HG03460 (cell line): ENCODE results near the gene BOD1.

Experiments
- ATAC-seq: cut with Tn5 transposase; IDR thresholded peaks from one replicate; pipeline ENCODE4 v1.9.1; 2021; ENCODE audit not compliant: unreplicated experiment

BOD1 gene

GRCh38 chr5:173642191-173642816 lies 25.9 kb upstream of the BOD1 start:
- no peak for ATAC-seq

- no peak for ATAC-seq
These were observed 23.8 kb upstream of the BOD1 start for GRCh38 chr5:173640156-173640804.

DNA sequence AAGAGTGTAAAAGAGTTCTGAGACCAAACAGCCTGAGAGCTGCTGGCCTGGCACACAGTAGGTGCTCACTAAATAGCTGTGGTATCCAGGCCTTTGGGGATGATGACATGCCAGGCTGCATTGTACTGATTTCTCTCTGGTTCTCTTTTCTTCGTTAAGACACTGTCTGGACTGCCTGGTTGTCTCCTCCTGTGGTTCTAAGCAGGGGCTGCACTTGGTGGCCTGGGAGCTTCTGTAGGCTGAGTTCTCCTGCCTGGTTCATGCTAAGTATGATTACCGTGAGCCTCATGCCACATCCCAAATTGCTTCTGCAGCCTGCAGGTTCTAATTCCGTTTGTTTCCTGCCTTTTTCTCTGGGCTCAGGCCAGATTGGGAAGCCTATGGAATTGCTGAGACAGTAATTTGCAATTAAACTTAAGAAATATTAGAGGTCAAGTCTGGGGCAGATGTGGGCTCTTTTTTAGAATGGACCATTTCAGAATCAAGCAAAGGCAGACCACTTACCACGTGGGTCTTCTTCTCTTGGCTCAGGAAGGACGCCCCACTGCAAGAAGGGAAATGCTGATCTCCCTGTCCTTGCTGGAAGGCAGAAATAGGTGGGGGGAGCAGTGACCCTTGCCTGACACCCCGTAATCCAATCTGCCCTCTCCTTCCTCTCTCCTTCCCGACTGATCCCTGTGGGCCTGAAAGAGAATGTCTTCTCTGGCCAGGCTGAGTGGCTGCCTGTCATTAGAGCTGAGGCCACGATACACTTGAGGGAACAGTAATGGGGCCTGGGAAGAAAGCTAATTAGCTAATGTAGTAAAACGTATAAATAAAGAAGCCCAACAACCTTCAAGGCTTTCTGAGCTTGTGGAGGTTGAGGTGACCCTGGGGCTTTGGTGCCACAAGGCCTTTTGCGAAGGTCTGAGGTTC lies 21.9 kb upstream of the BOD1 start:
- no peak for ATAC-seq

GRCh38 chr5:173637340-173637739 lies 20.9 kb upstream of the BOD1 start:
- no peak for ATAC-seq

DNA sequence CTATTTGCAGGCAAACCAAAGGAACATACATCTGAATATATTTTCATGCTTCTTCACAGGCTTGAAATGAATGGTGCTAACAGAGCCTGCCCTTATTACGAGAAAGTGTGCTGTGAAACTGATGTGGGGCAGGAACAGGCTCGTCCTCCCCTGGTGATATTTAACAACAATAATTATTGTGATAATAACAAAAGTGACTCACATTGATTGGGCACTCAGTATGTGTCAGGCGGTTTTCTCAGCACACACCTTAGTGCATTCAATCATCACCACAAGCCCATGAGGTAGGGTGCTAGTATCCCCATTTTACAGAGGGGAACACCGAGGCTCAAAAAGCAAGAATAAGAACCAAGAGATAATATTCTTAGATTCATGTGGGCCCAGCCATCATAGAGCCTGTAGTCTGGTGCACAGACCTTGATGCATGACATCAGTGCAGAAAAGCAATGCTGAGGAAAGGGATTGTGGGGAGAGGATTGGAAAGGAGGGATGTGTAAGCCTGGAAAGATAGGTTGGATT lies 18.1 kb upstream of the BOD1 start:
- ATAC-seq, result no peak

DNA sequence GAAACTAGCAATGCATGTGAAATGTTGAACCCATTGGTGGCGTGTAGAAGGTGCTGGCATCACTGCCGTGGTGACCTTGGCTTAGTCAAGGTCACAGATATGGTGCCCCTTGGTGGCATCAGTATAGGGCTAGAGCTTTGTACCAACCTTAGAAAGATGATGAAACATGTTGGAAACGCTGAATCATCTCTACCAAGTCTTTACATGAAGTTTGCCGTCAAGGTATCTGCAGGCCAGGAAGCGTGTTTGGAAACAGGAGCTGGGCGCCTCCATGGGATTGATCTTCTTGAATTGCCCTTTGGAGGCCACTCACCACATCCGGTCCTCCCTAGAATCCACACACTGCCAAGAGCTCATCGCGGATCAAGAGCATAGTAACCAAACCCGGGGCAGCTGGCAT lies 16.9 kb upstream of the BOD1 start:
- no peak for ATAC-seq

GRCh38 chr5:173631478-173631877 lies 15.0 kb upstream of the BOD1 start:
- no peak for ATAC-seq

- ATAC-seq, result no peak
These were observed 14.4 kb upstream of the BOD1 start for GRCh38 chr5:173630724-173631365.

DNA sequence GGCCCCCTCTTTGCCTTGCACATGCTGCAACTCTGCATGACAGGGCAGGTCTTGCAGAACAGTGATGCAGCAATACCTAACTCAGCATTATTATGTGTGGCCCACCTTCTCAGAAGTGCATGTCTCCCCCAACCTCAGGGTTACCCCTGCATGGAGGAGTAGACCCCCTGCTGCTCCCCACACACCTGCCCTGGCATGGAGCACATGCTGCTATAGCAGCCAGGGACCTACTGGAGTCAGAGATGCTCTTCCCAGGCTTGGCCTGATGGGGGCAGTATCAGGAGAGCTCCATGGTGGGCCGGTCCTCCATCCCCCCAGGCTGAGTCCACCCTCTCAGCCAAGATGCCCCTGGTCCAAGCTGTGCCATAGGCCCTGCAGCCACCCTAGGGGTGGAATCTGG lies 13.2 kb upstream of the BOD1 start:
- ATAC-seq, result no peak

GRCh38 chr5:173628501-173628900 lies 12.1 kb upstream of the BOD1 start:
- ATAC-seq, result no peak

GRCh38 chr5:173627860-173628392 lies 11.5 kb upstream of the BOD1 start:
- no peak for ATAC-seq

DNA sequence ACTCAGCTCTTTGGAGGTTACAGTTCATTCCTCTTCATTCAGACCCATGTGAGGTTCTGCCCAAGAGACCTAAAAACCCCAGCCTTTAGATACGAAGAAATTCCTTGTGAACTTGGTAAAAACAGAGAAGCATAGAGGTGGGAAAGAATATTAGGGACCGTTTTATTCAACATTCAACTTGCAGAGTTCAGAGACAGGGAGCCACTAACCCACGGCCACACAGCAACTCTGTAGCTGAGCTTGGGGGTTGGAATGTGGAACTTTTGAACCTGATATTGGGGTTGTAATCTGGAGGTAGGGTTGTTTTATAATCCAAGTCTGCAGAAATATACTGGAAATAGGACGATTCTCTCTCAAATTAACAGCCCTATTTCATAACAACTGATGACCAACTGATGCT lies 10.8 kb upstream of the BOD1 start:
- no peak for ATAC-seq

- ATAC-seq, result no peak
These were observed 10.0 kb upstream of the BOD1 start for GRCh38 chr5:173626505-173626820.

DNA sequence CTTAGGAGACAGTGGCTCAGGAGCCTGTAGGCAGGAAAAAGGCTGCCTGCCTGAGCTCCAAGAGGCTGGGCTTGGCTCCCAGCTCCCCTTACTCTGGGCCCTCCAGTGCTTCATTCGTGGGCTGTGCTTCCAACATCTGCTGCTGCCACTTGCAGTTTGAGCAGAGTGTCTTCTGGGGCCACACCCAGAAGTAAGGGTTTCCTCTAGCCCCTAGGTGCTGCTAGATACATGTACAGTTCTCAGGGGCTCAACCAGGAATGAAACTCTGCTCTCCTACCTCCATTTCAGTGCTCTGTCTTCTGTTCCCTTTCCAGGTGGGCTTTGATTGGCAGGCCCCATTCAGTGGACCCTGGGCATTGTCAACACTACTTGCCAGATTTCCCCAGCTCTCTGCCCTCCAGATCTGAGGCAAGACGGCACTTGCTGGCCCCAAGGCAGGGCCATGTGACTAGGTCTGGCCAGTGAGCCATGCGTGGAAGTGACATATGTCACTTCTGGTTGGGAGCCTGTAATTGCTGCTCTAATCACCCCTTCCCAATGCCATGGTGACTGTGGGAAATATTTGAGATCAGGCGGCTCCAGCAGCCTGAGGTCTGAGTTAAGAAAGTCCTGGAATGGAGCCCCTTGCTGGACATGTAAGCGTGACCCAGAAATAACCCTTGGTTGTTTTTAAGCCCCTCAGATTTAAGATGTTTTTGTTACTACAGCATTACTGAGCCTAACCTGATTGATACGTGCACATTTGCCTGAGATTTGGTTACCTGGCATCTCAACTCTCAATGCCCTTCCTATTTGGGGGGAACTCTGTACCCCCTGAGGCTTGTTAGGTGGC lies 9.4 kb upstream of the BOD1 start:
- ATAC-seq, result peak; percentile 62

GRCh38 chr5:173625261-173625660 lies 8.8 kb upstream of the BOD1 start:
- ATAC-seq, result no peak

DNA sequence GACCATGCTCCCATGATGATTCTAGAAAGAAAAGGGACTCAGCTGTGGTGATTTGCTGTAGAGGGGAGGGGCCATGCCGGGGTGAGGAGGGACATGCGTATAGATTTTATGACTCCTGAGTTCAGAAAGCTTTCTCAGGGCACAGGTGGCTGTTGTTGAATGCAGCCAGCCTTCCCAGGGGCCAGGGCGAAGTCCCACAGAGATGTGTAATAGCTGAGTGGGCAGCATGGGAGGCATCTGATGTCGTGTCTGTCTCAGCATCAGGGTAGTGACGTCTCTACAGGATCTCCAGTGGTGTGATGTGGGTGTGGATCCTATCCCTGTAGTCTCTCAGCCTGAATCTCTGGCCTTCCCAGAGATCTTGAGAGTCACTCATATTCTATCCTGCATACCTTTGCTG lies 7.8 kb upstream of the BOD1 start:
- ATAC-seq, result no peak

DNA sequence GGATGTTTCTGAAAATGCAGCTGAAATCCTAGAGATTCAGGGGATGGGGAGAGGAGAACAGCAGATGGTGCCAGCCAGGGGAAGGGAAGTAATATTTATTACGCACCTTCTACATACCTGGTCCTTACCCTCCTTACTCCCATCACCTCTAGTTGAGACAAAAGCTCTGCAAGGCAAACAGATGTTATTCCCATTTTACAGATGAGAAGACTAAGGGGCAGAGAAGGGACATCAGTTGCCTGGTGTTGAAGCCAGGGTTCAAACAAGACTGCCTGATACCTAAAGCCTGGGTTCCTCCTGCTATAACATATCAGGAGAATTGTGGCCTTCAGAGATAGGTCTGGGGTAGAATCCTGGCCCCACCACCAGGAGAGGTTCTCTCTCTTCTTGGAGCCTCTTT lies 7.3 kb upstream of the BOD1 start:
- no peak for ATAC-seq

DNA sequence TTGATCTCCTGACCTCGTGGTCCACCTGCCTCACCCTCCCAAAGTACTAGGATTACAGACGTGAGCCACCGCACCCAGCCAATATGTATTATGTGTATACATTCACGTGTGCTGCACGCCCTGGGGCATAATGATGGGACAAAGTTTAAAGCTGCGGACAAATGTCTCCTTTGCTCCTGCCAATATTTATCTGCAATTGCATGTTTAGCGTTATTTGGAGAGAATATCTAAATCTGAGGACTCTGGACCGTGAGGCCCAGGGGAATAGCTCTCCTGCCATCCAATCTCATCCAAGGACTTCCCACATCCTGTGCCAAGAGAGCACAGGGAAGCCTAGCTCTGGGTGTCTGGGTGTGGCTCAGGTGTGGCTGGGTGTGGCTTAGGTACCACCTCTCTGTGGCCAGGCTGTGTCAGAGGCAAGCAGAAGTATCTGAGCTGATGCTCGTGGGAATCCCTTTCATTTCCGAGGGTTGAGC lies 6.9 kb upstream of the BOD1 start:
- no peak for ATAC-seq

DNA sequence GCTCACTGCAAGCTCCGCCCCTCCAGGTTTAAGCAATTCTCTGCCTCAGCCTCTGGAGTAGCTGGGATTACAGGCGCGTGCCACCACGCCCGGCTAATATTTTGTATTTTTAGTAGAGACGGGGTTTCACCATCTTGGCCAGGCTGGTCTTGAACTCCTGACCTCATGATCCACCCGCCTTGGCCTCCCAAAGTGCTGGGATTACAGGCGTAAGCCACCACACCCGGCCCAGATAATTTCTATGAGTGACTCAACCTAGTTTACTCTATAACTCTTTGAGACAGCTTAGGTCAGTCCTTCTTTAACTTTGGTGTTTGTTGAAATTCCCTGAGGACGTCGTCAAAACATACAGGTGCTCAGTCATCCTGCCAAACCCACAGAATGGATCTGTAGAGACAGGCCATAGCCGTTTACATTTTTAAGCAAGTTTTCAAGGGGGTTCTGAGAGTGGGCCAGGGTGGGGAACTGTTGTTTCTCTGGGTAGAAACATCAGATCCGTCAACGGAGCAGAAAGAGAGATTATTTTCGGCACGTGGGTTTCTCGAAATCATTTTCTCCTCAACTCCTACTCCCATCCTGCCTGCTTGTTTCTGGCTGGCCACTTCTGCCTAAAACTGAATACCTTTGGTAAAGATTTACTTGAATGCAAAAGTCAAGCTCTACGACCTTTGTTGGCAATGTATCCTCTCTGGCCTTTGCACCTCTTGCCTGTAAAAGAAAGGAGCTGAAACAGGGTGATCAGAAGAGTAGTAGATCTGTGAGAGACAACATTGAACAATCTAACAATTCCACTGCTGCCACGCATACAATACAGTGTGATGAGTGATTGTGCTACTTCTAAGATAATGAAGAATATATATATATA lies 6.0 kb upstream of the BOD1 start:
- ATAC-seq, result no peak
